GM19452 (cell line): ENCODE measurements around the gene MAP2K5.
A peak's percentile ranks its signal among the peaks of the same experiment; 100 is the strongest.

Experiments used
- ATAC-seq: cut with Tn5 transposase; IDR thresholded peaks from one replicate; pipeline ENCODE4 v1.9.1; 2021; ENCODE audit not compliant: unreplicated experiment

The MAP2K5 gene

GRCh38 chr15:67777773-67778172 is 235.3 kb downstream of the MAP2K5 start:
- ATAC-seq = no peak

- no peak for ATAC-seq
Observed at GRCh38 chr15:67778968-67779548, 236.6 kb downstream of the MAP2K5 start.

- ATAC-seq = no peak
Observed at GRCh38 chr15:67779549-67780111, 237.1 kb downstream of the MAP2K5 start.

- no peak for ATAC-seq
Observed at GRCh38 chr15:67781061-67781460, 238.6 kb downstream of the MAP2K5 start.

- ATAC-seq = no peak
Observed at GRCh38 chr15:67781907-67782690, 239.6 kb downstream of the MAP2K5 start.

- ATAC-seq = no peak
Observed at GRCh38 chr15:67782691-67782991, 240.1 kb downstream of the MAP2K5 start.

GRCh38 chr15:67783303-67783702 is 240.8 kb downstream of the MAP2K5 start:
- peak; percentile 59 for ATAC-seq

- peak; percentile 80 for ATAC-seq
Observed at GRCh38 chr15:67784090-67784781, 241.7 kb downstream of the MAP2K5 start.

GRCh38 chr15:67784856-67785430 is 242.4 kb downstream of the MAP2K5 start:
- peak; percentile 5 for ATAC-seq

GRCh38 chr15:67785431-67785830 is 242.9 kb downstream of the MAP2K5 start:
- no peak for ATAC-seq

GRCh38 chr15:67786646-67787045 is 244.1 kb downstream of the MAP2K5 start:
- ATAC-seq = no peak

GRCh38 chr15:67788986-67789385 is 246.5 kb downstream of the MAP2K5 start:
- ATAC-seq = no peak

GRCh38 chr15:67790610-67791319 is 248.3 kb downstream of the MAP2K5 start:
- no peak for ATAC-seq

- ATAC-seq = no peak
Observed at GRCh38 chr15:67792250-67792942, 249.9 kb downstream of the MAP2K5 start.

GRCh38 chr15:67794832-67795574 is 252.5 kb downstream of the MAP2K5 start:
- ATAC-seq = no peak

GRCh38 chr15:67796196-67797127 is 254.0 kb downstream of the MAP2K5 start:
- ATAC-seq = no peak

GRCh38 chr15:67799801-67800205 is 257.3 kb downstream of the MAP2K5 start:
- ATAC-seq = no peak

- no peak for ATAC-seq
Observed at GRCh38 chr15:67801142-67801541, 258.6 kb downstream of the MAP2K5 start.
